Peyer's patch (tissue), 4 donors: ENCODE results near the gene KCNN1.

ENCODE experiments used
- POLR2A ChIP-seq, 2 donors: fragments of 450-650 bp; IDR thresholded peaks; one replicate each; pipeline ENCODE4 v1.5.1; 2017; ENCODE audit warnings: antibody characterized with exemption in 2 of 2, mild to moderate bottlenecking in 2 of 2, moderate library complexity in 2 of 2
- TF ChIP-seq, protein P1 (sequence below), 6 experiments: fragments of 450-650 bp in 4 of 6; fragments of 200-600 bp in 2 of 6; sonication (generic) in 1 of 6; IDR thresholded peaks; one replicate each; pipeline ENCODE4 v1.5.1; 2017 to 2019; ENCODE audit warnings: antibody characterized with exemption in 6 of 6, mild to moderate bottlenecking in 3 of 6, moderate library complexity in 1 of 6

DNA sequence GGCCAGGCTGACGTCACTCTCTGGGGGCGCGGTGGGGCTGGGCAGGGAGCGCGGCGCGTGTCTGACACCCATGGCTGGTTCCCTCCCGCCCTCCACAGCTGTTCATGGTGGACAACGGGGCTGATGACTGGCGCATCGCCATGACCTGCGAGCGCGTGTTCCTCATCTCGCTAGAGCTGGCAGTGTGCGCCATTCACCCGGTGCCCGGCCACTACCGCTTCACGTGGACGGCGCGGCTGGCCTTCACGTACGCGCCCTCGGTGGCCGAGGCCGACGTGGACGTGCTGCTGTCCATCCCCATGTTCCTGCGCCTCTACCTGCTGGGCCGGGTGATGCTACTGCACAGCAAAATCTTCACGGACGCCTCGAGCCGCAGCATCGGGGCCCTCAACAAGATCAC, 14.7 kb downstream of the KCNN1 start:
- TF ChIP-seq, protein P1, sequence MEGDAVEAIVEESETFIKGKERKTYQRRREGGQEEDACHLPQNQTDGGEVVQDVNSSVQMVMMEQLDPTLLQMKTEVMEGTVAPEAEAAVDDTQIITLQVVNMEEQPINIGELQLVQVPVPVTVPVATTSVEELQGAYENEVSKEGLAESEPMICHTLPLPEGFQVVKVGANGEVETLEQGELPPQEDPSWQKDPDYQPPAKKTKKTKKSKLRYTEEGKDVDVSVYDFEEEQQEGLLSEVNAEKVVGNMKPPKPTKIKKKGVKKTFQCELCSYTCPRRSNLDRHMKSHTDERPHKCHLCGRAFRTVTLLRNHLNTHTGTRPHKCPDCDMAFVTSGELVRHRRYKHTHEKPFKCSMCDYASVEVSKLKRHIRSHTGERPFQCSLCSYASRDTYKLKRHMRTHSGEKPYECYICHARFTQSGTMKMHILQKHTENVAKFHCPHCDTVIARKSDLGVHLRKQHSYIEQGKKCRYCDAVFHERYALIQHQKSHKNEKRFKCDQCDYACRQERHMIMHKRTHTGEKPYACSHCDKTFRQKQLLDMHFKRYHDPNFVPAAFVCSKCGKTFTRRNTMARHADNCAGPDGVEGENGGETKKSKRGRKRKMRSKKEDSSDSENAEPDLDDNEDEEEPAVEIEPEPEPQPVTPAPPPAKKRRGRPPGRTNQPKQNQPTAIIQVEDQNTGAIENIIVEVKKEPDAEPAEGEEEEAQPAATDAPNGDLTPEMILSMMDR (IDR thresholded peaks at IDR 0.05): no peak
- TF ChIP-seq POLR2A (IDR thresholded peaks at IDR 0.05): no peak
